GM18870 (cell line): ENCODE results near the gene ZBTB46.

Experiments used
- ATAC-seq: cut with Tn5 transposase; IDR thresholded peaks from one replicate; pipeline ENCODE4 v1.9.1; 2021; ENCODE audit warnings: moderate library complexity; ENCODE audit not compliant: unreplicated experiment

ZBTB46 gene

DNA sequence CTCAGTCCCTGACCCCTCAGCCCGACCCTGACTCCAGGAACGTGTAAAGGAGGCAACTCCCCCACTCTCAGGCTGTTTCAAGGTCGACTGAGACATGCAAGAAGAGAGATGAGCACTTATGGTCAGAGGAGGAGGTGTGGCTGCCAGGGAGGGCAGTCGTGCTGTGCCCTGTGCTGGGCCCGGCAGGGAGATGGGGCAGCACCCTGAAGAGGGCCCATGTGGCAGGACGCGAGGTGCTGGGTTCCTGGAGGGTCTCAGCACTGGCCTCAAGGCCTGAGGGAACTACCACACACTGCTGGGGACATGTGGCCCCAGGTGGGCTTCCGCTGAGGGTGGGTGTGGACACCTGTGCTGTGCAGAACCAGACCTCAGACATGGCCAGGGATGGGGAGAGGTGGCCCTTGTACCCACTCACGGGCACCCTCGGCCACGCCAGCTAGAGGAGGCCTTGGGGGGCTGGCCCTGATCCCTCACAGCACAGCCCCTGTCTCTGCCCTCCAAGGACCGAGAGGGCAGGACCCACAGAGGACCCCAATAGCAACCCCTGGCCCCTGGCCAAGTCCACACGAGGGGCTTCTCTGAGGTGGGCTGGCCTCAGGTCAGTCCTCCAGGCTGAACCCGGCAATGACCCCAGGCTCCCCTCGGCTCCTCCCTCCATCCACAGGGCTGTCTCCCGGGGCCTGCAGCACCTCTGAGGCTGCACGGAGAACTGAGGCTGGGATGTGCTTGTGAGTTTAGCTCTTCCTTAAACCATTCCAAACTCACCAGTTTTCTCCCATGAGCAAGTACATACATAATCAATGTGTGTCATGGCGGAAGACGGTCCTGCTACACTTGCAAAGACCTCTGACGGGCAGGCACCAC, 82.8 kb downstream of the ZBTB46 start:
- ATAC-seq = no peak

- no peak for ATAC-seq
Measured at GRCh38 chr20:63747622-63748069, 83.4 kb downstream of the ZBTB46 start.

- no peak for ATAC-seq
Measured at GRCh38 chr20:63746751-63747315, 84.2 kb downstream of the ZBTB46 start.

DNA sequence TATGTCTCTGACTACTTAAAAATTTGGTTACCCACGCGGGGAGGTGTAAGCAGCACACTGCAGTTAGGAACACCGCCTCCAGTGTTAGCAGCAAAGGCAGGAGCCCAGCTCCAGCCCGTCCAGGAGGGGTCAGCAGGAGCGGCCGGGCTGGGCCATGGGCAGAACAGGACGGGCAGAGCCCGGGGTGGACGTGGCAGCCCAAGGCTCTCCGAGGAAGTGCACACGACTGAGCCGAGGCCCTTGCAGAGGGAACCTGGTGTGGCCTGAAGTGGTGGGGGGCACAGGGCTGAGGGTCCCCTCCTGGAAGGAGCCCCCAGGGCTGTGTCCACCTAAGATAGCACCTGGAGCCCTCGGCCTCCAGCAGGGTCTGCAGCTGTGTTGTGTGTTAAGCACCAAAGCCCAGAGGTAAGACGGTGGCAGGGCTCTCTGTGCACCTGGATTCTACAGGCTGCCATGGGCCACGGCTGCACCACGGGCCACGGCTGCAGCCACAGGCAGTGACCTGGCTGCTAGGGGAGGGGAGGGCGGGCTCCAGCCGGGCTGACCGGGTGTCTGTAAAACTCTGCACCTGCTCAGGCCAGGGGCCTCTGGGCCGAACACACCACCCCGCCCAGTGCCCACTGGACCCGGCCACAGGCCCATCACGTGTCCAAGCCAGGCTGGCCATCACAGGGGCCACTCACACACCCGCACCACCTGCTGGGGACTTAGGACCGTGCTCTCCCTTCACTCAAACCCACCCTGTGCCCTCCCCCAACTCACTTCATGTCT, 84.9 kb downstream of the ZBTB46 start:
- ATAC-seq = no peak

GRCh38 chr20:63745424-63745805, 85.6 kb downstream of the ZBTB46 start:
- no peak for ATAC-seq

DNA sequence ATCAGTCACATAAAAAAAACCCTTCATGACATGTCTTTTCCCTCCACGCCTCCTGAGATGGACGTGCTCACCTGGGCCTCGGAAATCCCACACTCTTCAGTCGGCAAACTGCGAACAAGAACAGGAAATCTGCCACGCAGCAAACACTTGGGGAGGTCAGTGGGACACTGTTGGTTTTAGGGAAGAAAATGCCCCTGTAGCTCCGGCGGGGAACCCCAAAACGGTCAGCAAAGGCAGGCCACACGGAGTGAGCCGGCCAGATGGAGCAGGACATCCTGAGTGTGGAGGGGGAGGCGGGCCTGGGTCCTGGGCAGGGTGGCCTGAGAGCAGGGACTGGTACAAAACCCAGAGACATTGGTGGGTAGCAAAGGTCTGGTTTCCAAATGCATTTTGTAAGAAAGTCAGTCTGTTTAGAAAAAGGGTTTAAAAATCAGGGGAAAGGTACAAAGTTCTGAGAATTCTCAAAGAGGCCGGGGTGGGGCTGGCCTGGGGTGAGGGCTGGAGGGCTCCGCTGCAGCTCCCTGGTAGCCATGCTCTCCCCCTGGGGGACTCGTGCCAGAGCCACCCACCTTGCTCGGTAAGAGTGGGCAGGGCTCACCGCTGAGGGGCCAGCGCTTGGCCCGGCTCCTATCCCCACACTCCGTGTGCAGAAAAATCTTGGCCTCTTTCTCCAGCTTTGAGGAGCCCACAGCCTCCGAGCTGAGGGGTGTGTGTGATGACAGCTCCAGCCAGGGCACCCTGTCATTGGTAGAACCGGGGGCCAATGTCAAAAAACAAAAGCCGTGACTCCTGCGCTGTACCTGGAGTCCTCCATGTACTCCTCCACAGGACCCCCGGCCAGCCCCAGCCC, 86.3 kb downstream of the ZBTB46 start:
- ATAC-seq = no peak

DNA sequence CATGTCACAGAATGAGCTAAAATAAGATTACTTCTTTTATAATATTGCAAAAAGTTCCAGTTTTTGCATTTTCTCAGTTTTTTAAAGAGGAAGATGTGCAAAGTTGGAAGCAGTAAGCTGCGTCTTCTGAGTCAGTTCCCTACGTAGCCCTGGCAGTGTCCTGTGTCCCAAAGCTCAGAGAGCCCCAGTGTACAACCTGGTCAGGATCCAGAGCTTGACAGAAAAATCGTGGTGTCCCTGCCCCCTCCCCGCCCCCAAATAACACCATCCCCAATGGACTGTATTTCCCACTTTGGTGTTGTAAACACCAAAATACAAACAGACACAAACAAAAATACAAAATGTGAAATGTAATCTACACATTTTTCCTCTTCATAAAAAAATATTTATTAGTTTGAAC, 86.9 kb downstream of the ZBTB46 start:
- ATAC-seq = no peak

GRCh38 chr20:63743210-63743970, 87.7 kb downstream of the ZBTB46 start:
- ATAC-seq = no peak

- ATAC-seq = no peak
Measured at GRCh38 chr20:63742381-63743024, 88.6 kb downstream of the ZBTB46 start.

DNA sequence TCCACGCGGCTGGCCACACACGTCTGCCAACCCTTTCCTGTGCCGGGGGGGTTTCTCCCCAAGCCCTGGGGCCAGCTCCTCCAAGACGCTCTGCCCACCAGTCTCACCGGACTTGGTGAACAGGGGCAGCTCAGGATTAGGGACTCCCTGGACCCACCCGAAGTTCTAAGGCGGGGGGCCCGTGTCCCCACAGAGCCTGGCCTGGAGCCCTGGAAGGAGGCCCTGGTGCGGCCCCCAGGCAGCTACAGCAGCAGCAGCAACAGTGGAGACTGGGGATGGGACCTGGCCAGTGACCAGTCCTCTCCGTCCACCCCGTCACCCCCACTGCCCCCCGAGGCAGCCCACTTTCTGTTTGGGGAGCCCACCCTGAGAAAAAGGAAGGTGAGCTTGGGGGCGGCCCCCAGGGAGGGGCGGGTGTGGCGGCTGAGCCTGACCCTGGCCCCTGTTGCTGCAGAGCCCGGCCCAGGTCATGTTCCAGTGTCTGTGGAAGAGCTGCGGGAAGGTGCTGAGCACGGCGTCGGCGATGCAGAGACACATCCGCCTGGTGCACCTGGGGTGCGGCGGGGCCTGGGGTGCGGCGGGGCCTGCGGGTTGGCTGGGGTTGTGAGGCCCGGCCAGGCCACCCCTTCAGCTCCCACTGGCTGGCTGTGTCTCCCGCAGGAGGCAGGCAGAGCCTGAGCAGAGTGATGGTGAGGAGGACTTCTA, 89.2 kb downstream of the ZBTB46 start:
- no peak for ATAC-seq

GRCh38 chr20:63741354-63741675, 89.7 kb downstream of the ZBTB46 start:
- no peak for ATAC-seq

DNA sequence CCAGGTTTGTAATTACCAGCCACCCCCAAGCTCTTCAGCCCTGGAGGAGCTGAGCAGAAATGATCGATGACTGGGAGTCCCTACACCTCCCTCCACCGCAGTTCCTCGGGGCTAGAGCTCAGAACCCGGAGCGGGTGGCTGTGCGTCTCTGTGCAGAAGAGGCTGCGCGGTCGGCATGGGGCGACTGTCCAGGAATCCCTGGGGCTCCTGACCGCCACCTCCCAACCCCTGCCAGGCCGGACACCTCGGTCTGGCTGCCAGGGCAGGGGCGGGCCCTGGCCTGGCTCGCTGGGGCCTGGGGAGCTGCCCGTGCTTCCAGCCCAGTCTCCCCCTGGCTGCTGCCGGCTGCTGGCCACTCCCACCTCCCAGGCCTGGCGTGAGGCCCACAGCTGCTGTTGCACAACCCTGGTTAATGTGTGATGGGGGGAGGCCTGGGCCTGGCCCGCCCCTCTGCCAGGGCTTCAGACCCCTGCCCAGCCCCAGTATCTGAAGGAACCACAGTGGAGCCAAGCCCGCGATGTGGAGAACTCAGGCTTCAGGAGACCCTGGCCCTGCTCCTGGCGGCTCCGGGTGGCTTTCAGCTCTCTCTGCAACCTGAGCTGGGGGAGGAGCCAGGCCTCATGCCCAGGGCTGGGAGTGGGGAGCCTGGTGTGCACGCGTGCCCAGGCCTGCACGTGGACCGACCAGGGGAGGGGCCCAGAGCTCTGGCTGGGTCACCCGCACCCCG, 90.3 kb downstream of the ZBTB46 start:
- ATAC-seq = no peak

GRCh38 chr20:63740070-63740626, 90.9 kb downstream of the ZBTB46 start:
- ATAC-seq = no peak

- no peak for ATAC-seq
Measured at GRCh38 chr20:63739130-63740069, 91.7 kb downstream of the ZBTB46 start, which contains the start of gene SLC2A4RG. Gene SLC2A4RG, plus strand, starts transcription at chr20:63739776. Its CDS starts 137 bp downstream, at chr20:63739913.

DNA sequence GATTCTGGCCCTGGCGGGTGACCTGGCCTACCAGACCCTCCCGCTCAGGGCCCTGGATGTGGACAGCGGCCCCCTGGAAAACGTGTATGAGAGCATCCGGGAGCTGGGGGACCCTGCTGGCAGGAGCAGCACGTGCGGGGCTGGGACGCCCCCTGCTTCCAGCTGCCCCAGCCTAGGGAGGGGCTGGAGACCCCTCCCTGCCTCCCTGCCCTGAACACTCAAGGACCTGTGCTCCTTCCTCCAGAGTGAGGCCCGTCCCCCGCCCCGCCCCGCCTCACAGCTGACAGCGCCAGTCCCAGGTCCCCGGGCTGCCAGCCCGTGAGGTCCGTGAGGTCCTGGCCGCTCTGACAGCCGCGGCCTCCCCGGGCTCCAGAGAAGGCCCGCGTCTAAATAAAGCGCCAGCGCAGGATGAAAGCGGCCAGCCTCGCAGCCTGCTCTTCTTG, 92.4 kb downstream of the ZBTB46 start:
- ATAC-seq = no peak

GRCh38 chr20:63737945-63738686, 92.9 kb downstream of the ZBTB46 start:
- no peak for ATAC-seq

DNA sequence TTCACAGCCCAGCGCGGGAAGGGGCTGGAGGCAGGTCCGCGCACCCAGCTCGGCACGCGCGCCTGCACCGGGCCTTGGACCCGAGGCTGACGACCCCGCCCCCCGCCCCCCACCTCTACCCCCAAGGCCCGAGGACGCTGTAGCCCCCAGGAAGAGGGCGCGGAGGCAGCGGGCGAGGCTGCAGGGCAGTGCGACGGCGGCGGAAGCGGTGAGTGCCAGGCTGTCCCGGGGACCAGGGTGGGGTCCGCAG, 93.4 kb downstream of the ZBTB46 start:
- ATAC-seq = no peak
